ENCODE data around the gene CDK19.

The CDK19 gene

DNA sequence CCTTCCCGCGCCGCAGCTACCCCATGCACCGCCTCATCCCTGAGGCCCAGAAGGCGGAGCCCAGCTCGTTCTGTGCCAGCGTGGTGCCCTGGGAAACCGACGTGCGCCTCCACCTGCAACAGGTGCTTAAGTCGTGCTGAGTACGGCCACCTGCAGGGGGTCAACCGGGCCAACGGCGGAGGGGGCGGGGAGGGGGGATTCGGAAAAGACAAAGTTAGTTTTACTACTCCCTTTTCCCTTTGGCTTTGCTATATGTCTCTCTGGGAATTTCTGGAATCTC, 168.9 kb downstream of the CDK19 start:
- H3K27ac ChIP-seq (ENCODE audit: low read depth, low read length, poor library complexity, severe bottlenecking): no peak overlapping the region
- peaks cover 5% of the 10 kb centered on the region; the same call in 1 of the 2 replicates for H3K36me3 ChIP-seq (ENCODE audit: insufficient read depth, low read length)
- no peaks in the 10 kb centered on the region for H4K20me1 ChIP-seq (ENCODE audit: insufficient read depth, low read length)
- H3K9ac ChIP-seq (ENCODE audit: low read length): no peak overlapping the region
- H3K9me3 ChIP-seq (ENCODE audit: low read length): no peaks in the 10 kb centered on the region
- no peaks in the 10 kb centered on the region for H3K9me2 ChIP-seq (ENCODE audit: low read depth, low read length)
- H3K4me3 ChIP-seq (ENCODE audit: low read depth, low read length, poor library complexity, severe bottlenecking): no peak overlapping the region
- H3K4me2 ChIP-seq (ENCODE audit: low read length): no peak overlapping the region
- no peak overlapping the region for H2AFZ ChIP-seq (ENCODE audit: low read length)
- H3K79me2 ChIP-seq (ENCODE audit: insufficient read depth, low read length): no peaks in the 10 kb centered on the region
- TF ChIP-seq, protein P1, sequence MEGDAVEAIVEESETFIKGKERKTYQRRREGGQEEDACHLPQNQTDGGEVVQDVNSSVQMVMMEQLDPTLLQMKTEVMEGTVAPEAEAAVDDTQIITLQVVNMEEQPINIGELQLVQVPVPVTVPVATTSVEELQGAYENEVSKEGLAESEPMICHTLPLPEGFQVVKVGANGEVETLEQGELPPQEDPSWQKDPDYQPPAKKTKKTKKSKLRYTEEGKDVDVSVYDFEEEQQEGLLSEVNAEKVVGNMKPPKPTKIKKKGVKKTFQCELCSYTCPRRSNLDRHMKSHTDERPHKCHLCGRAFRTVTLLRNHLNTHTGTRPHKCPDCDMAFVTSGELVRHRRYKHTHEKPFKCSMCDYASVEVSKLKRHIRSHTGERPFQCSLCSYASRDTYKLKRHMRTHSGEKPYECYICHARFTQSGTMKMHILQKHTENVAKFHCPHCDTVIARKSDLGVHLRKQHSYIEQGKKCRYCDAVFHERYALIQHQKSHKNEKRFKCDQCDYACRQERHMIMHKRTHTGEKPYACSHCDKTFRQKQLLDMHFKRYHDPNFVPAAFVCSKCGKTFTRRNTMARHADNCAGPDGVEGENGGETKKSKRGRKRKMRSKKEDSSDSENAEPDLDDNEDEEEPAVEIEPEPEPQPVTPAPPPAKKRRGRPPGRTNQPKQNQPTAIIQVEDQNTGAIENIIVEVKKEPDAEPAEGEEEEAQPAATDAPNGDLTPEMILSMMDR (IDR thresholded peaks at IDR 0.05; ENCODE audit: low read length): no peak
- TF ChIP-seq EZH2 (IDR thresholded peaks at IDR 0.05; ENCODE audit: borderline replicate concordance, low read length): no peak
- H3K27me3 ChIP-seq (ENCODE audit: insufficient read depth, low read length): no peaks in the 10 kb centered on the region
- H3F3A ChIP-seq (ENCODE audit: insufficient read depth, low read length): no peaks in the 10 kb centered on the region
- no peaks in the 10 kb centered on the region for H3K4me1 ChIP-seq (ENCODE audit: insufficient read depth, low read length, severe bottlenecking)

DNA sequence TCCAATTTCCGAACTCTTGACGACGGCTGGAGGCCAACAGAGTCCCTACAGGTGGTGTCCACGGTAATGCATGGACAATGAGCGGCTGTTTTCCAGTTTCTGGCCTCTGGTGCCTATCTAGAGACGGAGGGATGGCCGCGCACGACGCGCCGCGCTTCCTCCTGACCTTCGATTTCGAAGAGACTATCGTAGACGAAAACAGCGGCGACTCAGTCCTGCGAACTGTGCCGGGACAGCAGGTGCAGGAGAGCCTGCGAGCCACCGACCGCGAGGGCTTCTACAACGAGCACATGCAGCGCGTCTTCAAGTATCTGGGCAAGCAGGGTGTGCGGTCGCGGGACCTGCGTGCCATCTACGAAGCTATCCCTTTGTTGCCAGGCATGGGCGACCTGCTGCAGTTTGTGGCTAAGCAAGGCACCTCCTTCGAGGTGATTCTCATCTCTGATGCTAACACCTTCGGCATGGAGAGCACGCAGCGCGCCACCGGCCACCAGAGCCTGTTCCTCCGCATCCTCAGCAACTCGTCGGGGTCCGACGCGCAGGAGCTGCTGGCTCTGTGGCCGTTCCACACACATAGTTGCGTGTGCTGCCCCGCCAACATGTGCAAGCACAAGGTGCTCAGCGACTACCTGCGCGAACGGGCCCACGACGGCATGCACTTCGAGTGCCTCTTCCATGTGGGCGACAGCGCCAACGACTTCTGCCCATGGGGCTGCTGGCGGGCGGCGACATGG, 169.4 kb downstream of the CDK19 start:
- no peaks in the 10 kb centered on the region for H3K4me1 ChIP-seq (ENCODE audit: insufficient read depth, low read length, severe bottlenecking)
- H3K36me3 ChIP-seq (ENCODE audit: insufficient read depth, low read length): peaks cover 5% of the 10 kb centered on the region; the same call in 1 of the 2 replicates
- H3K27ac ChIP-seq (ENCODE audit: low read depth, low read length, poor library complexity, severe bottlenecking): no peak overlapping the region
- no peaks in the 10 kb centered on the region for H3K9me2 ChIP-seq (ENCODE audit: low read depth, low read length)
- no peak overlapping the region for H3K9ac ChIP-seq (ENCODE audit: low read length)
- no peaks in the 10 kb centered on the region for H4K20me1 ChIP-seq (ENCODE audit: insufficient read depth, low read length)
- H2AFZ ChIP-seq (ENCODE audit: low read length): no peak overlapping the region
- no peaks in the 10 kb centered on the region for H3K27me3 ChIP-seq (ENCODE audit: insufficient read depth, low read length)
- no peak for TF ChIP-seq EZH2 (IDR thresholded peaks at IDR 0.05; ENCODE audit: borderline replicate concordance, low read length)
- TF ChIP-seq, protein P1 (IDR thresholded peaks at IDR 0.05; ENCODE audit: low read length): no peak
- no peaks in the 10 kb centered on the region for H3K9me3 ChIP-seq (ENCODE audit: low read length)
- no peak overlapping the region for H3K4me2 ChIP-seq (ENCODE audit: low read length)
- no peaks in the 10 kb centered on the region for H3K79me2 ChIP-seq (ENCODE audit: insufficient read depth, low read length)
- no peak overlapping the region for H3K4me3 ChIP-seq (ENCODE audit: low read depth, low read length, poor library complexity, severe bottlenecking)
- no peaks in the 10 kb centered on the region for H3F3A ChIP-seq (ENCODE audit: insufficient read depth, low read length)

DNA sequence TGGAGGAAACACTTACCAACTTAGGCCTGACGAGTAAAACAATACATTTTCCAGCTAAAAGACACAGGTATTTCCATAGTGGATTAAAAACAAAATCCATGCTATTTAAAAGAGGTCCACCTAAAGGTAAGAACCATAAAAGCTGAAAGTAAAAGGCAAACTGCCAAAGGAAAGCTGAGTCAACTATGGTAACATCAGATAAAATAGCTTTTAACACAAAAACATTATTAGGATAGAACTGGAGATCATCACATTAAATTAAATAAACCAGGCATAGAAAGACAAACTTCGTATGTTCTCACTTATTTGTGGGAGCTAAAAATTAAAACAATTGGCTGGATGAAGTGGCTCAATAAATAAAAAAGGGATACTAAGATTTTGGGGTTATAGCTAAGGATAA, 172.1 kb downstream of the CDK19 start:
- Histone ChIP-seq H2AFZ (ENCODE audit: low read length) (no peak overlapping the region), H3F3A (ENCODE audit: insufficient read depth, low read length) (no peaks in the 10 kb centered on the region), H3K9me3 (ENCODE audit: low read length) (no peaks in the 10 kb centered on the region), H3K4me1 (ENCODE audit: insufficient read depth, low read length, severe bottlenecking) (no peaks in the 10 kb centered on the region), H3K79me2 (ENCODE audit: insufficient read depth, low read length) (no peaks in the 10 kb centered on the region), H3K27ac (ENCODE audit: low read depth, low read length, poor library complexity, severe bottlenecking) (no peak overlapping the region), H3K27me3 (ENCODE audit: insufficient read depth, low read length) (no peaks in the 10 kb centered on the region), H3K9ac (ENCODE audit: low read length) (no peak overlapping the region), H3K4me3 (ENCODE audit: low read depth, low read length, poor library complexity, severe bottlenecking) (no peak overlapping the region), H4K20me1 (ENCODE audit: insufficient read depth, low read length) (no peaks in the 10 kb centered on the region), H3K4me2 (ENCODE audit: low read length) (no peak overlapping the region), H3K9me2 (ENCODE audit: low read depth, low read length) (no peaks in the 10 kb centered on the region), H3K36me3 (ENCODE audit: insufficient read depth, low read length) (peaks cover 5% of the 10 kb centered on the region; the same call in 1 of the 2 replicates)
- no peak for TF ChIP-seq EZH2 (IDR thresholded peaks at IDR 0.05; ENCODE audit: borderline replicate concordance, low read length)
- TF ChIP-seq, protein P1 (IDR thresholded peaks at IDR 0.05; ENCODE audit: low read length): no peak

All from OCI-LY1 (cell line).